ENCODE data around the gene IMPDH1.
A peak's percentile ranks its signal among the peaks of the same experiment; 100 is the strongest.

The IMPDH1 gene

DNA sequence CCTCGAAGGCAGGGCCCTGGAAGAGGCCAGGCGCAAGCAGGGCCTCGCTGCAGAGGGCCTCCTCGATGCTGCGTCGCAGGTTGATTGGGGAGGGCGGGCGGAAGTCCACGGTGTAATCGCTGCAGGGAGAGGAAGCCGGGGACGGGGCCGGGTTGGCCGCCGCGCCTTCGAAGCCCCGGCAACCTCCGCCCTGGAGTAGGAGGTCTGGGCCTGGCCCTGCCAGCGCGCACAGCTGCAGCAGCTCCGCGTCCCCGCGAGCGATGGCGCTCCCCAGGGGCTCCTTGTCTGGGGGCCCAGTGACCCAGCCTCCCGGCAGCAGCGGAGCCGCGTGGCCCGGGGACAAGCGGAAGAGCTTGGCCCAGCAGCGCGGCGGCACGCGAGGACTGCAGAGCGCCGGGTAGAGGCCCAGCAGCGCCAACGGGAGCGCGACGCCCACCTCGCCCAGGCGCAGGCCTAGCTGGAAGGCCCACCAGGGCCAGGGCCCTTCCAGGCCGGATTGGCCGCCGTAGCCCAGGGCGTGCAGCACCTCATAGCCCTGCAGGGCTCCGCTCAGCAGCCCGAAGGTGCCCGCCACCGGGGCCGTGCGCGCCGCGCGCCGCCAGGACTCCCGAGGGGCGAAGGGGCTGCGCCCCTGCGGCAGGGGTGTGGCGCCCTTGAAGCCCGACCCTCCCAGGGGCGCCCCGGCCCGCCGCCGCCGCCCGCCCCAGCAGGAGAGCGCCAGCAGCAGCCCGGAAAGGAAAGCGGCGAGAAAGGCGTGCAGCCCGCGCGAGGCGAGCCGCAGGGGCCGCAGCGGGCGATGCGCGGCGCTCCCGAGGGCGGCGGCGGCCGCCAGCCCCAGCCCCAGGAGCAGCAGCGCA is 58.3 kb downstream of the IMPDH1 start:
- Histone ChIP-seq H3K9me3 (ENCODE audit: control insufficient read depth, low read depth, low read length) (no peaks in the 10 kb centered on the region), H3K9ac (ENCODE audit: low read length) (no peak overlapping the region), H3K4me3 (ENCODE audit: low read length) (no peak overlapping the region), H3K27ac (ENCODE audit: low read length) (no peak overlapping the region), H3K36me3 (ENCODE audit: control insufficient read depth, low read depth, low read length) (no peaks in the 10 kb centered on the region), H3K4me1 (ENCODE audit: control insufficient read depth, low read depth, low read length) (no peaks in the 10 kb centered on the region), H3K27me3 (ENCODE audit: control insufficient read depth, insufficient read depth, low read length) (peaks cover 40% of the 10 kb centered on the region)

DNA sequence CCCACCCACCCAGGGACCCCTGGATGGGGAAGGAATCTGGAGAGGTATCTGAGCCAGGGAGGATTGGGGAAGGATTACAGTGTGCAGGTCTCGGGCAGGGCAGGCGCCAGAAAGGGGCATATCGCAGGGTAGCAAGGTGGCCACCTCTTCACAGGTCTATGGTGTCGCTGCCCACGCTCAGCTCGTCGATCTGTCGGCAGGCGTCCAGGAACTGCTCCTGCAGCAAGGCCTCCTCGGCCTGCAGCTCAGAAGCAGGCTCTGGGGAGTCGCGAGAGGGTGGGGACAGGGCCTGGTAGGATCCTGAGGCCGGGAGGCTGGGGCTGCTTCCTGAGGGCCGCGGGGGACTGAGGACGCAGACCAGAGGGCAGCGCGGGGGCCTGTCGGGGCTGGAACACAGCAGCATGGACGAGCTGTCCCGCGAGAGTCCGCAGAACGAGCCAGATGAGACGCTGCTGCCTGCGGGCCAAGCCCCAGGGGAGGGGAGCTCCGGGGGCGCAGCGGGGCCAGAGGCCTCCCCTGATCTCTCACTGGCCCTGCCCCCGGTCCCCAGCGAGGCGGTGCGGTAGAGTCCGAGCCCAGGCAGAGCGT is 59.0 kb downstream of the IMPDH1 start:
- H3K9me3 ChIP-seq (ENCODE audit: control insufficient read depth, low read depth, low read length), result no peaks in the 10 kb centered on the region
- no peaks in the 10 kb centered on the region for H3K4me1 ChIP-seq (ENCODE audit: control insufficient read depth, low read depth, low read length)
- H3K4me3 ChIP-seq (ENCODE audit: low read length), result no peak overlapping the region
- no peak overlapping the region for H3K9ac ChIP-seq (ENCODE audit: low read length)
- H3K36me3 ChIP-seq (ENCODE audit: control insufficient read depth, low read depth, low read length), result no peaks in the 10 kb centered on the region
- H3K27me3 ChIP-seq (ENCODE audit: control insufficient read depth, insufficient read depth, low read length), result peaks cover 40% of the 10 kb centered on the region
- no peak overlapping the region for H3K27ac ChIP-seq (ENCODE audit: low read length)

DNA sequence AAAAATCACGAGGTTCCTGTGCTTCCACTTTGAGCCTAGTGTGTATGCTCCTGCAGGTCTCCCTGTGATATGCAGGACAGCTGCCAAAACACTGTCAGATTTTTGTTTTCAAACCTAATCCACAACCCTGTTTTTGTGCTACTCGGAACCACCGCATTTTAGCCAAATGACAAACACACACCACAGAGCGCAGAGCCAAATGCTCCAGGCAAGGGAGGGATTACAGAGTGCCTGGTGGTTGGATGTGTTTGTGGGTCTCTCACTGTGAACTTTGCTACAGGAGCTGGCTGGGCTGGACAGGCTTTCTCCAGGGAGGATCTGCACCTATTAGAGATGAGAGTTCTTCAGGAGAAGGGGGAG is 60.3 kb downstream of the IMPDH1 start:
- Histone ChIP-seq H3K9me3 (ENCODE audit: control insufficient read depth, low read depth, low read length) (no peaks in the 10 kb centered on the region), H3K27me3 (ENCODE audit: control insufficient read depth, insufficient read depth, low read length) (peaks cover 40% of the 10 kb centered on the region), H3K27ac (ENCODE audit: low read length) (no peak overlapping the region), H3K9ac (ENCODE audit: low read length) (no peak overlapping the region), H3K4me3 (ENCODE audit: low read length) (no peak overlapping the region), H3K4me1 (ENCODE audit: control insufficient read depth, low read depth, low read length) (no peaks in the 10 kb centered on the region), H3K36me3 (ENCODE audit: control insufficient read depth, low read depth, low read length) (no peaks in the 10 kb centered on the region)

DNA sequence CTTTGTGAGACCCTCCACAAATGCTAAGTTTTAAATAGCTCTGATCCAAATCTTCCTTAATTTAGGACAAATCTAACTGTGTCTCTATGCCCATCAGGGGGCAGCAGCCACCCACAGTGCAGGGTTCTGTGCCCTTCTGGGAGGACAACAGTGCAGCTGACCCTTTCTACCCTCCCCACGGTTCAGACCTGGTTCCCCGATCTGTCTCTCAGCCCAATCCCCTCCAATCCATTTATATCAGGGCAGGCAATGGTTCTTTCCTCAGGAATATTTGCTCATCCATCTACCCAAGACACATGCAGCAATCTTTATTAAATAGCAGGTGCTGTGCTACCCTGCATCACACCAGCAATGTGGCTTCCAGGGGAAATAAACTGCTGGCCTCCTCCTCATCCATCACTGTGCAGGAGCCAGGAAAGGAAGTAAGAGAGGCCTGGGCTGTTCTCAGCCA is 62.1 kb downstream of the IMPDH1 start:
- no peaks in the 10 kb centered on the region for H3K9me3 ChIP-seq (ENCODE audit: control insufficient read depth, low read depth, low read length)
- H3K4me3 ChIP-seq (ENCODE audit: low read length), result no peak overlapping the region
- H3K9ac ChIP-seq (ENCODE audit: low read length), result no peak overlapping the region
- peaks cover 23% of the 10 kb centered on the region for H3K27me3 ChIP-seq (ENCODE audit: control insufficient read depth, insufficient read depth, low read length)
- H3K27ac ChIP-seq (ENCODE audit: low read length), result no peak overlapping the region
- no peaks in the 10 kb centered on the region for H3K36me3 ChIP-seq (ENCODE audit: control insufficient read depth, low read depth, low read length)
- no peaks in the 10 kb centered on the region for H3K4me1 ChIP-seq (ENCODE audit: control insufficient read depth, low read depth, low read length)

DNA sequence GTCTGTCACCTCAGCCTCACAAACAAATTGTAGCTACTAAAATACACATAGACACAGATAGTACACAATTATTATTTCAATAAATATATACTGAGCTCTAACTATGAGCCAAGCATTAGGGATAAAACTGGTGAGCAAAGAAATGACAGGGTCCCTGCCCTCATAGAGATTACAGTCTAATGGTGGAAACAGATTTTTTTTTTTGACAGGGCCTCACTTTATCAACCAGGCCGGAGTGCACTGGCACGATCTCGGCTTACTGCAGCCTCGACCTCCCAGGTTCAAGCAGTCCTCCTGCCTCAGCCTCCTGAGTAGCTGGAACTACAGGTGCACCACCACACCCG is 65.4 kb downstream of the IMPDH1 start:
- H3K9ac ChIP-seq (ENCODE audit: low read length), result no peak overlapping the region
- no peaks in the 10 kb centered on the region for H3K27me3 ChIP-seq (ENCODE audit: control insufficient read depth, insufficient read depth, low read length)
- no peaks in the 10 kb centered on the region for H3K9me3 ChIP-seq (ENCODE audit: control insufficient read depth, low read depth, low read length)
- H3K27ac ChIP-seq (ENCODE audit: low read length), result no peak overlapping the region
- no peaks in the 10 kb centered on the region for H3K4me1 ChIP-seq (ENCODE audit: control insufficient read depth, low read depth, low read length)
- H3K36me3 ChIP-seq (ENCODE audit: control insufficient read depth, low read depth, low read length), result peaks cover 3% of the 10 kb centered on the region
- H3K4me3 ChIP-seq (ENCODE audit: low read length), result no peak overlapping the region

DNA sequence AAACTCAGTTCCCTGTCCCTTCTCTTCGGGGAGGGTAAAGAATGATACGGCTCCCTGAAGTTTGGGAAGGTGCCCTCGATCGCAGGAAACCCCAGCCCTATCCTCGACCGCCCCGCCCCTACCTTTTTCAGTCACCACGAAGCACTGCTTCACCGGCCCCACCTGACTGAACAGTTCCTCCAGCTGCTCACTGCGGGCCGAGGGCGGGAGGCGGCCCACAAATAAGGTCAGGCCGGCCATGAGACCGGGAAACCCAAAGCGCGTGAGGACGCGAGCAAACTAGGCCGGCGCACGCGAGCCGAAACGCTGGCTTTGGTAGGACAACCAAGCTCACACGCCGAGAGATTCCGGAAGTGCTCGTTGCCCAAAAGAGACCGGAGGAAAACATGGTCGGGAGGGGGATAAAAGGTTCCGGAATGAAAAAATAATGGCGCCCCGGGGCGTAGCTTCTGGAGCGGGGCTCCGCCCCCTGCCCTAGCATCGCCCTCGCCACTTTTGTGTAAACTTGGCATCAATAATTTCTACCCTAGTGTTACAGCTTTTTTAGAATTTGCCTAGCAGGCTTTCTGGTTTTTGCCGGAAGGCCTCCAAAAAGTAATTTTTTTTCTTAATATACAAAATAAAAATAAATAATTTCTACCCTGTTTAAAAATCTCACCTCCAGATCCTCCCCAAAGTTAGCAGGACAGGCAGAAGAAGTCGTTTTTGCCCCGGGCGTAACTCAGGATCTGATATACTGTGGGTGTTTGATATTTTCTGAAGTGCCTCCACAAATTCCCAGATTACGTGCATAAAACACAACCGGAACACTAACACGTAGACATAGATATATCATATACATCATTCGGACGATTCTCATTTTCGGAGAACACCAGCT is 66.0 kb downstream of the IMPDH1 start, which contains the start of gene RBM28:
Gene RBM28 (minus strand): TSS at position 355 of the 877 bp plus-strand sequence. CDS start 115 bp downstream, at position 240.
- Histone ChIP-seq H3K27ac (ENCODE audit: low read length) (peak within 1 kb of the TSS; percentile 93), H3K4me3 (ENCODE audit: low read length) (peak within 1 kb of the TSS; percentile 95), H3K27me3 (ENCODE audit: control insufficient read depth, insufficient read depth, low read length) (no peaks in the 10 kb centered on the region), H3K4me1 (ENCODE audit: control insufficient read depth, low read depth, low read length) (no peaks in the 10 kb centered on the region), H3K36me3 (ENCODE audit: control insufficient read depth, low read depth, low read length) (peaks cover 7% of the 10 kb centered on the region), H3K9ac (ENCODE audit: low read length) (peak within 1 kb of the TSS; percentile 93), H3K9me3 (ENCODE audit: control insufficient read depth, low read depth, low read length) (no peaks in the 10 kb centered on the region)

Data from iPS-18a (cell line).